Astrocyte of the spinal cord (primary cell): ENCODE data around the gene ARHGAP22.

ENCODE experiments used
- DNase-seq: peaks from one replicate; pipeline ENCODE4 v3.0.0; 2011; ENCODE audit warnings: low read depth, low spot score
- H3K4me3 ChIP-seq: 2 replicates; pipeline ENCODE4 v1.5.1; 2011; ENCODE audit warnings: low read depth, mild to moderate bottlenecking, low read length, moderate library complexity
- CTCF ChIP-seq: IDR thresholded peaks from 2 replicates; pipeline ENCODE4 v1.5.1; 2012; ENCODE audit warnings: low read depth, mild to moderate bottlenecking, low read length, inconsistent platforms
- in situ Hi-C: cut with HindIII; loops from 2 replicates; pipeline ENCODE4 v1.10.0; 2017; ENCODE audit warnings: low sequenced_read_pairs

ARHGAP22 gene

DNA sequence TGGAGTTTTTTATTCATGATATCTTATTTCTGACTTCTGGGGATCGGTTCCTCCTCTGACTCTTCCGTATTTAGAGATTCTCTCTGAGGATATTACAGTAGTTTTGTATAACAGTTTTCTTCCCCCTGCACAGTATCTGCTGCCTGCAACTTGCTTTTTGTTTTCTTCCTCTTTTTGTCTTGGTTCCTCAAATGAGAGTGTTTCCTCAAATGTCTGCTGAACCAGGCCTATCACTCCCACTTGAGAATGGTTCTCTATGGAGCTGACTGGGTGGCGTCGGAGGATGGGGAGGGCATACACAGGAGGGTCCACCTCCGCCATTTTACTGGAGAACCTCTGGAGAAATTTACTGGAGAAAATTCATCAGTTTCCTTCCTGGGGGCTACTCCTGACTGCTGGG, 27.7 kb downstream of the ARHGAP22 start:
- DNase-seq = no peak
- in situ Hi-C loops = no loop called here
- H3K4me3 ChIP-seq = no peak overlapping the region
- TF ChIP-seq CTCF = no peak

DNA sequence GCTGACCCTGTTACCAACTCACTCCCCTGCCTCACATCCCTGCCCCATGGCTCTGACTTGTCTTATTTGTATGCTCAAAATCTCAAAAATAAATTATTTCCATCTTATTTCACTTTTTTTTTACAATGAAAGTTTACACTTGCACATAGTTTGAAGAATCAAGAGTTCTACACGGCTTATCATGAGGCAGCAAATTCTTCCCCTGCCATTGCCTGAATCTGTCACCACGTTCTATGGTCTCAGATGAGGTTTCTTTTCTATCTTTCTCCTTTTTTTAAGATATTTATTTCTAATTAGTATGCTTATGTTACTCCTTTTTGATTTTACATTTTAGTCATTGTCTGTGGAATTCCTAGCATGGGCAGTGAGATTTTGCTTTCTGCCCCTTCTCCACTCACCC, 28.4 kb downstream of the ARHGAP22 start:
- in situ Hi-C loops = no loop called here
- no peak for TF ChIP-seq CTCF
- no peak overlapping the region for H3K4me3 ChIP-seq
- no peak for DNase-seq

GRCh38 chr10:48575901-48576300, 29.0 kb downstream of the ARHGAP22 start:
- no peak for DNase-seq
- TF ChIP-seq CTCF = no peak
- no peak overlapping the region for H3K4me3 ChIP-seq
- in situ Hi-C loops = no loop called here

DNA sequence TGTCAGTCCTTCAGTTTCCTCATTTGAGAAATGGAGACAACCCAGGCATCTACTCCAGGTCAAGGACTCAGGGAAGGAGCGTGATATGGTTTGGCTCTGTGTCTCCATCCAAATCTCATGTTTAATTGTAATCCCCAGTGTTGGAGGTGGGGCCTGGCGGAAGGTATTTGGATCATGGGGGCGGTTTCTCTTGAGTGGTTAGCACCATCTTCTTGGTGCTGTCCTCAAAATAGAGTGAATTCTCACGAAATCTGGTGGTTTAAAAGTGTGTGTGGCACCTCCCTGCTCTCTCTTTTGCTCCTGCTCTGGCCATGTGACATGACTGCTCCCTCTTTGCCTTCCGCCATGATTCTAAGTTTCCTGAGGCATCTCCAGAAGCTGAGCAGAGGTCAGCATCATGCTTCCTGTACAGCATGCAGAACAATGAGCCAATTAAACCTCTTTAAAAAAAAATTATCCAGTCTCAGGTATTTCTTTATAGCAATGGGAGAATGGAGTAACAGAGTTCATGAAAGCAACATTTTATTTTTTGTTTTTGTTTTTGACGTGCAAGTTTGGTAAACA, 30.0 kb downstream of the ARHGAP22 start:
- in situ Hi-C loops = no loop called here
- DNase-seq = no peak
- TF ChIP-seq CTCF = no peak
- H3K4me3 ChIP-seq = no peak overlapping the region

GRCh38 chr10:48574322-48574796, 30.5 kb downstream of the ARHGAP22 start:
- in situ Hi-C loops = no loop called here
- H3K4me3 ChIP-seq = no peak overlapping the region
- no peak for TF ChIP-seq CTCF
- DNase-seq = no peak

DNA sequence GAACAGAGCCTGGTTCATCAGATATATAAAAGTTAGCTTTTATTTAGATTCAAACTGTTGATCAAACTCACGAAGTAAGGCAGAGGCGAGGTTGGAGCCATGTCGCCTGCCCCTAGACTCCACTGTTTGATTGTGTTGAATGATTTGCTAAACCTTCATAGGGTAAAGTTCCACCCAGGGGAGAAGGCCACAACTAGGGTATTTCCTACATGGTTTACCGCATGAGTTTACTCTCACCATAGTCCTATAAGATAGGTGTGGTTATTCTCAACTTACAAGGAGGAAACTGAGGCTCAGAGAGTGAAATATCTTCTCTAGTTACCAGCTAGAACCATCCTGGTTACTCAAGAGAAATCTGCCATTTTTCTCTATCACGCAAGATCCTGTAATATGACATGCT, 31.8 kb downstream of the ARHGAP22 start:
- DNase-seq = no peak
- no peak overlapping the region for H3K4me3 ChIP-seq
- no peak for TF ChIP-seq CTCF
- in situ Hi-C loops = no loop called here

GRCh38 chr10:48572414-48572813, 32.5 kb downstream of the ARHGAP22 start:
- DNase-seq = no peak
- TF ChIP-seq CTCF = no peak
- in situ Hi-C loops = no loop called here
- no peak overlapping the region for H3K4me3 ChIP-seq
